Measurements from ENCODE around the gene FRMD4B. TPM values are rescaled to one million over a fixed set of nuclear protein-coding genes. Genes with fewer than 3 reads are reported as not detected.

FRMD4B gene
- total and polyA plus RNA-seq, 7 donors = 8.2 to 21.5 (median 13.2) TPM

GRCh38 chr3:69201658-69202057, 184.2 kb downstream of the FRMD4B start:
- Histone ChIP-seq H3K4me1 (no peaks in the 10 kb centered on the region), H3K9me3 (no peaks in the 10 kb centered on the region), H3K4me3 (no peak overlapping the region), H3K36me3 (no peaks in the 10 kb centered on the region), H3K27ac (no peak overlapping the region), H3K27me3 (no peaks in the 10 kb centered on the region)
- no peak for DNase-seq
- TF ChIP-seq POLR2AphosphoS5 (IDR thresholded peaks at IDR 0.05) = no peak
- TF ChIP-seq POLR2A (IDR thresholded peaks at IDR 0.05) = no peak
- no peak for TF ChIP-seq CTCF (IDR thresholded peaks at IDR 0.05)
- no peak for TF ChIP-seq EP300 (IDR thresholded peaks at IDR 0.05)
- intact Hi-C loops (cut with DNase I) = no loop called here
- 18 to 70% methylated on average over 10 of the region's 10 CpGs for WGBS, 2 donors

DNA sequence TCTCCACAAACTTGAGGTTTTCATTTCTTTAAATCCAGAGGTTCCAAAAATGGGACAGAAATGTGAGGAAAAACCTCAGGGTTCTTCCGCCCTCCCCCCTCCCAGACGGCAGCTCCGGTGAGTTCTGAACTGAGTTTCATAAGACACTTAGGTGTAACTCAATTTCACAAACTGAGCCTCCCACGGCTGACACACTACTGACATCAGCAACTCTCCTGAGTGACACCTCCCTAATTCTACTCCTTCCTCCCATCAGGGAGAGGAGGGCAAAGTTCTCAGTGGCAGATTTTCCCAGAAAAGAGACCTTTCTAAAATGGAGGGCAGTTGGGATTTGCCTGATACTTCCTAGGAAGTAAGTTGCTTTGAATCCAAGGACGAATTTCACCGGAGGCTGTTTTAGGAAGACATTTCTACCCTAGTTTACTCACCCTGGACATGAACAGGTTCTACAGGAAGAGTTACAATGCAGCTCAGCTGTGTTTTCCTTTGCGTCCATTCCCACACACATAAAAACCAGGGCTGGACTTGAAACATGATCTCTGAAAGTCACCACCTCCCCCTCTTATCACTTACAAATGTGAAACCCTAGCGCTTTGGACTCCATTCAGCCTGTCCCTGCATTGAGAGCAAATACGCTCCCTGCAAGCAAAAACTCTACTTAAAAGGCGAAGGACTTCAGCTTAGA, 185.4 kb downstream of the FRMD4B start:
- Histone ChIP-seq H3K9me3 (no peaks in the 10 kb centered on the region), H3K27me3 (no peaks in the 10 kb centered on the region), H3K36me3 (no peaks in the 10 kb centered on the region), H3K27ac (peak overlapping the region in 1 of 4 donors; percentile 25), H3K4me3 (peak overlapping the region in 1 of 4 donors; percentile 20), H3K4me1 (no peaks in the 10 kb centered on the region)
- no peak for DNase-seq
- peak in 1 of 2 donors; percentile 64 for TF ChIP-seq POLR2A (IDR thresholded peaks at IDR 0.05)
- TF ChIP-seq CTCF (IDR thresholded peaks at IDR 0.05) = no peak
- TF ChIP-seq EP300 (IDR thresholded peaks at IDR 0.05) = no peak
- TF ChIP-seq POLR2AphosphoS5 (IDR thresholded peaks at IDR 0.05) = no peak
- intact Hi-C loops (cut with DNase I) = no loop called here
- WGBS, 2 donors = 9 to 60% methylated on average over 10 of the region's 10 CpGs

GRCh38 chr3:69199942-69200341, 185.9 kb downstream of the FRMD4B start:
- no peak for TF ChIP-seq POLR2AphosphoS5 (IDR thresholded peaks at IDR 0.05)
- no peak for TF ChIP-seq EP300 (IDR thresholded peaks at IDR 0.05)
- no peak for TF ChIP-seq POLR2A (IDR thresholded peaks at IDR 0.05)
- TF ChIP-seq CTCF (IDR thresholded peaks at IDR 0.05) = no peak
- Histone ChIP-seq H3K9me3 (no peaks in the 10 kb centered on the region), H3K36me3 (no peaks in the 10 kb centered on the region), H3K4me3 (peak overlapping the region in 2 of 4 donors; percentile 12 to 20), H3K27ac (peak overlapping the region in 1 of 4 donors; percentile 25), H3K4me1 (no peaks in the 10 kb centered on the region), H3K27me3 (no peaks in the 10 kb centered on the region)
- intact Hi-C loops (cut with DNase I) = no loop called here
- 28 to 57% methylated on average over 6 of the region's 6 CpGs for WGBS, 2 donors
- DNase-seq = no peak

DNA sequence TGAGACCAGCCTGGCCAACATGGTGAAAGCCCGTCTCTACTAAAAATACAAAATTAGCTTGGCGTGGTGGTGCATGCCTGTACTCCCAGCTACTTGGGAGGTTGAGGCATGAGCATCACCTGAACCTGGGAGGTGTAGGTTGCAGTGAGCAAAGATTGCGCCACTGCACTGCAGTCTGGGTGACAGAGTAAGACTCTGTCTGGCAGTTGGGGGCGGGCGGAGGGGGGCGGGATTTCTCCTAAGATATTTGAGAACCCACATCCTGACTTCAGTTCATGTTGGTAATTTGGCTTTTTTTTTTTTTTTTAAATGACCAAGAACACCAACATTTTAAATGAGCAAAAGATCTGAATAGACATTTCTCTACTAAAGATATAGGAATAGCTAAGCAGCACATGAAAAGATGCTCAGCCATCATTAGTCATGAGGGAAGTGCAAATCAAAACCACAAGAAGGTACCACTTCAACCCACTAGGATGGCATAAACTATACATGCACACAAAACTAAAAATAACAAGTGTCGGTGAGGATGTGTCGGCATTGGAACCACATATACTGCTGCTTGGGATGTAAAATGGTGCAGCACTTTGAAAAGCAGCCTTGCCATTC, 187.9 kb downstream of the FRMD4B start:
- intact Hi-C loops (cut with DNase I) = no loop called here
- Histone ChIP-seq H3K36me3 (no peaks in the 10 kb centered on the region), H3K4me1 (no peaks in the 10 kb centered on the region), H3K27ac (no peak overlapping the region), H3K4me3 (no peak overlapping the region), H3K9me3 (no peaks in the 10 kb centered on the region), H3K27me3 (no peaks in the 10 kb centered on the region)
- TF ChIP-seq CTCF (IDR thresholded peaks at IDR 0.05) = no peak
- no peak for TF ChIP-seq POLR2A (IDR thresholded peaks at IDR 0.05)
- TF ChIP-seq EP300 (IDR thresholded peaks at IDR 0.05) = no peak
- no peak for TF ChIP-seq POLR2AphosphoS5 (IDR thresholded peaks at IDR 0.05)
- no peak for DNase-seq
- 79 to 95% methylated on average over 8 of the region's 8 CpGs for WGBS, 2 donors
